ENCODE measurements around the gene TMEM178B.

DNA sequence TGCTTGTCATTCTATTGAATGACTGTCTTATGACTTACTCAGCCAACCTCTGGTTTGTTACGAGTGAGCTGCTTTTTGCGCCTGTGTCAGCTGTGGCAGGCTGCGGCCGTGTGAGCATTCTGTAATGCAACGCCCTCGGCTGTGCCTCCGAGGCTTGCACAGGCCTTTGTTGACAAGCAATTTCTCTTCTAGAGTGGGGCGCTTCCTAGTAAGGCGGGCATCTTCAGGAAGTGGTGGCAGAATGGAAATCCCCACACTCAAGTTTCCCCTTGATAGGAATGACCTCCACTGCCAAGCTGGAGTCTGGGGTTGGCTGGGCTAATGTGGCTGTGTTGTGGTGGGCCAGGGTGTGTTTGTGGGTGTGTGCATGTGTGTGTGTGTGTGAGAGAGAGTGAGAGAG is 20.2 kb upstream of the TMEM178B start:
- TF ChIP-seq, protein P1, sequence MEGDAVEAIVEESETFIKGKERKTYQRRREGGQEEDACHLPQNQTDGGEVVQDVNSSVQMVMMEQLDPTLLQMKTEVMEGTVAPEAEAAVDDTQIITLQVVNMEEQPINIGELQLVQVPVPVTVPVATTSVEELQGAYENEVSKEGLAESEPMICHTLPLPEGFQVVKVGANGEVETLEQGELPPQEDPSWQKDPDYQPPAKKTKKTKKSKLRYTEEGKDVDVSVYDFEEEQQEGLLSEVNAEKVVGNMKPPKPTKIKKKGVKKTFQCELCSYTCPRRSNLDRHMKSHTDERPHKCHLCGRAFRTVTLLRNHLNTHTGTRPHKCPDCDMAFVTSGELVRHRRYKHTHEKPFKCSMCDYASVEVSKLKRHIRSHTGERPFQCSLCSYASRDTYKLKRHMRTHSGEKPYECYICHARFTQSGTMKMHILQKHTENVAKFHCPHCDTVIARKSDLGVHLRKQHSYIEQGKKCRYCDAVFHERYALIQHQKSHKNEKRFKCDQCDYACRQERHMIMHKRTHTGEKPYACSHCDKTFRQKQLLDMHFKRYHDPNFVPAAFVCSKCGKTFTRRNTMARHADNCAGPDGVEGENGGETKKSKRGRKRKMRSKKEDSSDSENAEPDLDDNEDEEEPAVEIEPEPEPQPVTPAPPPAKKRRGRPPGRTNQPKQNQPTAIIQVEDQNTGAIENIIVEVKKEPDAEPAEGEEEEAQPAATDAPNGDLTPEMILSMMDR (IDR thresholded peaks at IDR 0.05; ENCODE audit: low read depth, low read length, poor library complexity, severe bottlenecking) = no peak
- no peak for TF ChIP-seq EZH2phosphoT487 (IDR thresholded peaks at IDR 0.05; ENCODE audit: borderline replicate concordance, low read length)

All from DOHH2 (cell line).